ENCODE data around the gene AR. TPM values are rescaled to one million over a fixed set of nuclear protein-coding genes. Genes with fewer than 3 reads are reported as not detected.

AR gene
- polyA plus RNA-seq, 12 donors, result 4.9 to 11.0 (median 8.9) TPM; not detected in 1

DNA sequence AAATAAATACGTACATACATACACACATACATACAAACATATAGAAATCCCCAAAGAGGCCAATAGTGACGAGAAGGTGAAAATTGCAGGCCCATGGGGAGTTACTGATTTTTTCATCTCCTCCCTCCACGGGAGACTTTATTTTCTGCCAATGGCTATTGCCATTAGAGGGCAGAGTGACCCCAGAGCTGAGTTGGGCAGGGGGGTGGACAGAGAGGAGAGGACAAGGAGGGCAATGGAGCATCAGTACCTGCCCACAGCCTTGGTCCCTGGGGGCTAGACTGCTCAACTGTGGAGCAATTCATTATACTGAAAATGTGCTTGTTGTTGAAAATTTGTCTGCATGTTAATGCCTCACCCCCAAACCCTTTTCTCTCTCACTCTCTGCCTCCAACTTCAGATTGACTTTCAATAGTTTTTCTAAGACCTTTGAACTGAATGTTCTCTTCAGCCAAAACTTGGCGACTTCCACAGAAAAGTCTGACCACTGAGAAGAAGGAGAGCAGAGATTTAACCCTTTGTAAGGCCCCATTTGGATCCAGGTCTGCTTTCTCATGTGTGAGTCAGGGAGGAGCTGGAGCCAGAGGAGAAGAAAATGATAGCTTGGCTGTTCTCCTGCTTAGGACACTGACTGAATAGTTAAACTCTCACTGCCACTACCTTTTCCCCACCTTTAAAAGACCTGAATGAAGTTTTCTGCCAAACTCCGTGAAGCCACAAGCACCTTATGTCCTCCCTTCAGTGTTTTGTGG lies 180.7 kb downstream of the AR start:
- no peak for DNase-seq

DNA sequence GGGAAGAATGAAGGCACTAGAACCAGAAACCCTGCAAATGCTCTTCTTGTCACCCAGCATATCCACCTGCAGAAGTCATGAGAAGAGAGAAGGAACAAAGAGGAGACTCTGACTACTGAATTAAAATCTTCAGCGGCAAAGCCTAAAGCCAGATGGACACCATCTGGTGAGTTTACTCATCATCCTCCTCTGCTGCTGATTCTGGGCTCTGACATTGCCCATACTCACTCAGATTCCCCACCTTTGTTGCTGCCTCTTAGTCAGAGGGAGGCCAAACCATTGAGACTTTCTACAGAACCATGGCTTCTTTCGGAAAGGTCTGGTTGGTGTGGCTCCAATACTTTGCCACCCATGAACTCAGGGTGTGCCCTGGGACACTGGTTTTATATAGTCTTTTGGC lies 181.7 kb downstream of the AR start:
- no peak for DNase-seq

DNA sequence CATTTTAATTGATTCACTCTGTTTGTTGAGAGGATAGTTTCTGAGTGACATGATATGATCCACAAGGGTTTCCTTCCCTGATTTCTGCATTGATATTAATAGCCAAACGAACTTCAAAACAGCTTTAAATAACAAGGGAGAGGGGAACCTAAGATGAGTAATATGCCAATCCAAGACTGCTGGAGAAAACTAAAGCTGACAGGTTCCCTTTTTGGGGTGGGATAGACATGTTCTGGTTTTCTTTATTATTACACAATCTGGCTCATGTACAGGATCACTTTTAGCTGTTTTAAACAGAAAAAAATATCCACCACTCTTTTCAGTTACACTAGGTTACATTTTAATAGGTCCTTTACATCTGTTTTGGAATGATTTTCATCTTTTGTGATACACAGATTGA lies 182.2 kb downstream of the AR start:
- no peak for DNase-seq

- DNase-seq, result no peak
Measured at GRCh38 chrX:67727576-67727975, 183.8 kb downstream of the AR start.

- no peak for DNase-seq
Measured at GRCh38 chrX:67730296-67730695, 186.5 kb downstream of the AR start.

GRCh38 chrX:67731061-67731460 lies 187.2 kb downstream of the AR start:
- DNase-seq, result no peak

DNA sequence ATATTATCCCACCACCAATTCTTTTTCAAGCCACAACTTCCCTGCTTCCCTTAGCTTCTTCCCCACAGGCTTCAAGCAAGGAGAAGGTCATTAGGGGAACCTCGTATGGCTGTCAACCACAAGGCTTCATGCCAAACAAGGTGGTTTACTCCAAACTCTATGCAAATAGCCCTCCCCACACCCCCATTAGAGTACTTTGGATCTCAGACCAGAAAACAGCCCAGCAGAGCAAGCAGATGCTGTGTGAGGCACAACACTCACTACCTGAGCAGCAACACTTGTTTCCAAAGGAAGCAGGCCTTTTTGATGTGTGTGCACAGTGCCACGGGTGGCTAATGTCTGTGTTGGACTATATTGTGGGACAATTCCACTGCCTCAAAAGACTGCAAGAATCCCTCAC lies 189.0 kb downstream of the AR start:
- DNase-seq, result no peak

- no peak for DNase-seq
Measured at GRCh38 chrX:67734111-67734753, 190.4 kb downstream of the AR start.

- no peak for DNase-seq
Measured at GRCh38 chrX:67749536-67749935, 205.7 kb downstream of the AR start.

- no peak for DNase-seq
Measured at GRCh38 chrX:67750694-67751093, 206.9 kb downstream of the AR start.

GRCh38 chrX:67759018-67759417 lies 215.2 kb downstream of the AR start:
- DNase-seq, result no peak

- no peak for DNase-seq
Measured at GRCh38 chrX:67777148-67777547, 233.3 kb downstream of the AR start.

- no peak for DNase-seq
Measured at GRCh38 chrX:67779099-67779498, 235.3 kb downstream of the AR start.

Data from muscle of arm (tissue), 12 donors.